PC-9 (cell line): ENCODE measurements around the gene ROBO2.

ENCODE experiments used
- EZH2 ChIP-seq: fragments of 200-600 bp; sonication (generic); IDR thresholded peaks from 2 replicates; pipeline ENCODE4 v1.8.0; 2017; ENCODE audit warnings: antibody characterized with exemption, low read depth
- TF ChIP-seq, protein P1 (sequence below): fragments of 200-600 bp; sonication (generic); conservative IDR thresholded peaks from 2 replicates; pipeline ENCODE4 v1.6.1; 2017; ENCODE audit warnings: mixed run types, antibody characterized with exemption, mild to moderate bottlenecking, moderate library complexity

DNA sequence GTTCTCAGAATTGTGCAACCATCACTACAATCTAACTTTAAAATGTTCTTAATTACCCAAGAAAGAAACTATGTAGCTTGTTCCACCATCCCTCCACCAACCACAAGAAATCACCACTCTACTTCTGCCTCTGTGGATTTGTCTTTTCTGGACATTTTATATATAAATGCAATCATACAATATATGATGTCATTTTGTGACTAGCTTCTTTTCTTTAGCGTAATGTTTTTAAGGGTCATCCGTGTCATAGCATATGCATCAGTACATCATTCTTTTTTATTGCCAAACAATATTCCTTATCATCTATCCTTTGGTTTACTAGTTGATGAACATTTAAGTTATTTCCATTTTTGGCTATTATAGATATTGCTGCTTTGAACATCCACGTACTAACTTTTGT, 5.8 kb downstream of the ROBO2 start:
- TF ChIP-seq, protein P1, sequence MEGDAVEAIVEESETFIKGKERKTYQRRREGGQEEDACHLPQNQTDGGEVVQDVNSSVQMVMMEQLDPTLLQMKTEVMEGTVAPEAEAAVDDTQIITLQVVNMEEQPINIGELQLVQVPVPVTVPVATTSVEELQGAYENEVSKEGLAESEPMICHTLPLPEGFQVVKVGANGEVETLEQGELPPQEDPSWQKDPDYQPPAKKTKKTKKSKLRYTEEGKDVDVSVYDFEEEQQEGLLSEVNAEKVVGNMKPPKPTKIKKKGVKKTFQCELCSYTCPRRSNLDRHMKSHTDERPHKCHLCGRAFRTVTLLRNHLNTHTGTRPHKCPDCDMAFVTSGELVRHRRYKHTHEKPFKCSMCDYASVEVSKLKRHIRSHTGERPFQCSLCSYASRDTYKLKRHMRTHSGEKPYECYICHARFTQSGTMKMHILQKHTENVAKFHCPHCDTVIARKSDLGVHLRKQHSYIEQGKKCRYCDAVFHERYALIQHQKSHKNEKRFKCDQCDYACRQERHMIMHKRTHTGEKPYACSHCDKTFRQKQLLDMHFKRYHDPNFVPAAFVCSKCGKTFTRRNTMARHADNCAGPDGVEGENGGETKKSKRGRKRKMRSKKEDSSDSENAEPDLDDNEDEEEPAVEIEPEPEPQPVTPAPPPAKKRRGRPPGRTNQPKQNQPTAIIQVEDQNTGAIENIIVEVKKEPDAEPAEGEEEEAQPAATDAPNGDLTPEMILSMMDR, result no peak
- no peak for TF ChIP-seq EZH2
